Natural killer cell (primary cell): ENCODE data around the gene ATP2A2. TPM values are rescaled to one million over a fixed set of nuclear protein-coding genes. Genes with fewer than 3 reads are reported as not detected.
"Not testable (repeated sequence)": the region's sequence is repeated elsewhere in the genome, so short reads cannot be mapped to it uniquely, and the experiment has no call there.

Source experiments
- ATAC-seq, 3 donors: fragments of 150-1000 bp in 2 of 3; fragments of 200-7000 bp in 1 of 3; cut with Tn5 transposase; 1 replicate in 1 of 3; 2 replicates in 2 of 3; pipeline ENCODE4 v1.10.0; 2021; ENCODE audit warnings: mild to moderate bottlenecking in 2 of 3, moderate library complexity in 2 of 3
- DNase-seq, 2 donors: peaks; one replicate each; pipeline versions ENCODE4 v3.0.0 to v3.0.0-alpha.2; 2013 to 2021; ENCODE audit warnings: mixed read lengths in 1 of 2
- H3K27ac ChIP-seq: one replicate; pipeline ENCODE4 v1.5.1; 2013; ENCODE audit warnings: mild to moderate bottlenecking, low read length
- H3K27me3 ChIP-seq: one replicate; pipeline ENCODE4 v1.6.1; 2013; ENCODE audit warnings: low read length; ENCODE audit not compliant: control insufficient read depth, insufficient read depth
- H3K36me3 ChIP-seq: one replicate; pipeline ENCODE4 v1.6.1; 2013; ENCODE audit warnings: low read length; ENCODE audit not compliant: control insufficient read depth, insufficient read depth
- H3K4me1 ChIP-seq: one replicate; pipeline ENCODE4 v1.6.1; 2013; ENCODE audit warnings: low read length; ENCODE audit not compliant: control insufficient read depth, insufficient read depth
- H3K4me3 ChIP-seq: one replicate; pipeline ENCODE4 v1.5.1; 2013; ENCODE audit warnings: low read length
- H3K9me3 ChIP-seq: one replicate; pipeline ENCODE4 v1.6.1; 2013; ENCODE audit warnings: low read length; ENCODE audit not compliant: control insufficient read depth, insufficient read depth
- H3K27ac Mint-ChIP-seq, 2 donors: one replicate each; pipeline ENCODE4 v1.8.0; 2022; ENCODE audit warnings: mild to moderate bottlenecking in 2 of 2, mixed read lengths in 2 of 2, moderate library complexity in 1 of 2
- H3K27me3 Mint-ChIP-seq, 2 donors: one replicate each; pipeline ENCODE4 v1.8.0; 2022; ENCODE audit warnings: low read depth in 2 of 2, mixed read lengths in 2 of 2
- H3K36me3 Mint-ChIP-seq: one replicate; pipeline ENCODE4 v1.8.0; 2022; ENCODE audit warnings: mixed read lengths
- H3K4me1 Mint-ChIP-seq, 2 donors: one replicate each; pipeline ENCODE4 v1.8.0; 2022; ENCODE audit warnings: mixed read lengths in 2 of 2
- H3K4me3 Mint-ChIP-seq: one replicate; pipeline ENCODE4 v1.8.0; 2022; ENCODE audit warnings: mild to moderate bottlenecking, moderate library complexity, mixed read lengths
- H3K9me3 Mint-ChIP-seq, 2 donors: one replicate each; pipeline ENCODE4 v1.8.0; 2022; ENCODE audit warnings: mixed read lengths in 2 of 2
- WGBS: methylation state at CpG from one replicate; pipeline ENCODE4 v1.1.7; 2013; ENCODE audit warnings: missing lambda C conversion rate; ENCODE audit not compliant: insufficient coverage; 5-methylcytosine and 5-hydroxymethylcytosine counted together
- intact Hi-C: fragments of 100-400 bp; cut with micrococcal nuclease; formaldehyde crosslinking; loops from one replicate; pipeline ENCODE4 v1.14.2; 2022
- total RNA-seq, 4 donors: library from RNA; stranded (reverse); fragments of 120-200 nt in 1 of 4; gene quantifications; one replicate each; pipeline versions ENCODE4 v1.2.3 to v1.2.4, GENCODE V29; 2013 to 2022
- TF ChIP-seq, protein P1 (sequence below): fragments of 200-600 bp; IDR thresholded peaks from one replicate; pipeline ENCODE4 v1.8.0; 2022; ENCODE audit warnings: antibody characterized with exemption

ATP2A2 gene
- total RNA-seq, 3 donors from 2014 or later (not counting 1 experiment from before 2014, with no cell fraction given), result 118 to 140 (median 123) TPM

DNA sequence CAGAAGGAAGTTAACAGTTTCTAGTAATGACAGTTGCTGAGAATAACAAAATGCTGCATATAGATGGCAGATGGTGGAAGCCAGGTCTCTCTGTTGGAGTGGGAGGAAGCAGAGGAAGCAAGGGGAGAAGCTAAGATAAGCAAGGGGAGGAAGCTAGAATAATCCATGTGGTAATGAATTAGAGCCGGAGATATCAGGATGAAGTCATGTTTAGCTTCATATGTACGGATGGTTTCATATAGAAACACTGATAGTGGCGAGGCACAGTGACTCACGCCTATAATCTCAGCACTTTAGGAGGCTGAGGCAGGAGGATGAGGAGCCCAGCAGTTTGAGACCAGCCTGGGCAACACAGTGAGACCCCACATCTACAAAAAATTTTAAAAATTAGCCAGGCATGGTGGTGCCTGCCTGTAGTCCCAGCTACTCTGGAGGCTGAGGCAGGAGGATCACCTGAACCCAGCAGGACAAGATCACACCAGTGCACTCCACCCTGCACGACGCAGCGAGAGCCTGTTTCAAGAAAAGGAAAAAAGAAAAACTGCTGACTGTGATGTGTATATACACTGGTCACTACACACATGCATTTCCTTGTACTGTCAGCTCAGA is 73.2 kb downstream of the ATP2A2 start:
- H3K4me3 Mint-ChIP-seq, result no peak overlapping the region

DNA sequence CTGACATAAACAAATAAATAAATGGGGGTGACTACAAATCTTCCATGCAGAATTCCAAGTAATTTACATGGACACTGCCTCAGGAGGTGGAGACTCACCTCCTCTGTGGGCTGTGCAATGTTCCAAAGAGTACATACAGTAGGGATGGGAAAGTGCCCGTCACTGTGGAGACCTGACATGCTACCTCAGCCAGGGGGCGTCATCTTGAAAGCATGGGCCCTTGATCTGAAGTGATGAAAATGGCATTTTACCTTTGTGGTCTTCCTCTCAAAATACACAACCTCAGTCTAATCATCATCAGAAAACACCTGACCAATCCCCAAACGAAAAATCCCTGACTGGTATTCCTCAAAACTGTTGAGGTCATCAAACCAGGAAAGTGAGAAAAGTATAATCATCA is 74.0 kb downstream of the ATP2A2 start:
- intact Hi-C loops, result loop anchor here (1.0 to 10.0 kb wide), 2 partner anchors 76 to 530 kb away; no protein-coding TSS in a partner anchor
- Mint-ChIP-seq H3K36me3 (no peaks in the 10 kb centered on the region), H3K4me3 (no peak overlapping the region), H3K4me1 (peaks cover 17 to 19% of the 10 kb centered on the region in 2 donors), H3K27me3 (peaks cover 0 to 3% of the 10 kb centered on the region in 2 donors), H3K27ac (no peak overlapping the region), H3K9me3 (no peaks in the 10 kb centered on the region)
- DNase-seq (peak in 1 of 2 donors; percentile 61), ATAC-seq (peak in 2 of 3 donors; percentile 34 to 62)
- H3K36me3 ChIP-seq, result no peaks in the 10 kb centered on the region
- WGBS, result 11% methylated on average over 2 of the region's 3 CpGs
- TF ChIP-seq, protein P1, sequence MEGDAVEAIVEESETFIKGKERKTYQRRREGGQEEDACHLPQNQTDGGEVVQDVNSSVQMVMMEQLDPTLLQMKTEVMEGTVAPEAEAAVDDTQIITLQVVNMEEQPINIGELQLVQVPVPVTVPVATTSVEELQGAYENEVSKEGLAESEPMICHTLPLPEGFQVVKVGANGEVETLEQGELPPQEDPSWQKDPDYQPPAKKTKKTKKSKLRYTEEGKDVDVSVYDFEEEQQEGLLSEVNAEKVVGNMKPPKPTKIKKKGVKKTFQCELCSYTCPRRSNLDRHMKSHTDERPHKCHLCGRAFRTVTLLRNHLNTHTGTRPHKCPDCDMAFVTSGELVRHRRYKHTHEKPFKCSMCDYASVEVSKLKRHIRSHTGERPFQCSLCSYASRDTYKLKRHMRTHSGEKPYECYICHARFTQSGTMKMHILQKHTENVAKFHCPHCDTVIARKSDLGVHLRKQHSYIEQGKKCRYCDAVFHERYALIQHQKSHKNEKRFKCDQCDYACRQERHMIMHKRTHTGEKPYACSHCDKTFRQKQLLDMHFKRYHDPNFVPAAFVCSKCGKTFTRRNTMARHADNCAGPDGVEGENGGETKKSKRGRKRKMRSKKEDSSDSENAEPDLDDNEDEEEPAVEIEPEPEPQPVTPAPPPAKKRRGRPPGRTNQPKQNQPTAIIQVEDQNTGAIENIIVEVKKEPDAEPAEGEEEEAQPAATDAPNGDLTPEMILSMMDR, result peak; percentile 29
- H3K9me3 ChIP-seq, result no peaks in the 10 kb centered on the region
- no peak overlapping the region for H3K4me3 ChIP-seq
- H3K27me3 ChIP-seq, result no peaks in the 10 kb centered on the region
- H3K27ac ChIP-seq, result no peak overlapping the region
- H3K4me1 ChIP-seq, result peaks cover under 1% of the 10 kb centered on the region

More for the DNA sequence above, 73.2 kb downstream of the ATP2A2 start:
- H3K27ac Mint-ChIP-seq, result no peak overlapping the region
- H3K27me3 Mint-ChIP-seq, result peaks cover 0 to 3% of the 10 kb centered on the region in 2 donors
- Histone ChIP-seq H3K27ac (no peak overlapping the region), H3K4me3 (no peak overlapping the region), H3K36me3 (no peaks in the 10 kb centered on the region), H3K4me1 (peaks cover 8% of the 10 kb centered on the region), H3K27me3 (no peaks in the 10 kb centered on the region), H3K9me3 (no peaks in the 10 kb centered on the region)
- H3K9me3 Mint-ChIP-seq, result no peaks in the 10 kb centered on the region
- no peaks in the 10 kb centered on the region for H3K36me3 Mint-ChIP-seq
- WGBS, result 16% methylated on average over 7 of the region's 7 CpGs
- intact Hi-C loops, result loop anchor here (10.0 kb wide), 1 partner anchor 531 kb away; no protein-coding TSS in a partner anchor
- DNase-seq, result no peak
- ATAC-seq, result no peak
- peaks cover 25 to 27% of the 10 kb centered on the region in 2 donors for H3K4me1 Mint-ChIP-seq
- TF ChIP-seq, protein P1, result no peak

DNA sequence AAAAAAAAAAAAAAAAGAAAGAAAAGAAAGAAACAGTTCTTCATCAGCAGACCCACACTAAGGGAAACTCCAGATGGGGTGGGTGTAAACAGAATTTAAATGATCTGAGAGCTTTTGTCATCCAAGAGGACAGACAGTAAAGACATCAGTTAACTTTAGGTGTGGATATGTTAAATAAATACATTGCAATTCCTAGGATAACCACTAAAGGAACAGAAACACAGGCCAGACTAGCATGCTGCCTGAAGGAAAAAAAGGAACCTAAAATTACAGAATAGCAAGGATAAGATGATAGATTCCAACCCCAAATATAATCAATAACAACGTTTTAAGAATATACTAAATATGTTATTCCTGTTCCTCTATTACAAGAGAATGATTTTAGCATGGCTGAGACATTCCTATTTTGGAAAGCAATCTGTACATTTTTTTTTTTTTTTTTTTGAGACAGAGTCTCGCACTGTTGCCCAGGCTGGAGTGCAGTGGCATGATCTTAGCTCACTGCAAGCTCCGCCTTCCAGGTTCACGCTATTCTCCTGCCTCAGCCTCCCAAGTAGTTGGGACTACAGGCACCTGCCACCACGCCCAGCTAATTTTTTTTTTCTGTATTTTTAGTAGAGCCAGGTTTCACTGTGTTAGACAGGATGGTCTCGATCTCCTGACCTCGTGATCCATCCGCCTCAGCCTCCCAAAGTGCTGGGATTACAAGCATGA is 77.5 kb downstream of the ATP2A2 start:
- H3K9me3 ChIP-seq, H3K36me3 Mint-ChIP-seq, H3K36me3 ChIP-seq, DNase-seq, H3K9me3 Mint-ChIP-seq, H3K27ac Mint-ChIP-seq, ATAC-seq, H3K4me3 ChIP-seq, H3K27ac ChIP-seq, H3K27me3 ChIP-seq, H3K4me1 ChIP-seq, H3K4me3 Mint-ChIP-seq, H3K27me3 Mint-ChIP-seq: not testable (repeated sequence)
- peaks cover 12 to 14% of the 10 kb centered on the region in 2 donors for H3K4me1 Mint-ChIP-seq
- intact Hi-C loops, result loop anchor here (10.0 kb wide), 1 partner anchor 526 kb away; no protein-coding TSS in a partner anchor
- 95% methylated on average over 7 of the region's 8 CpGs for WGBS

DNA sequence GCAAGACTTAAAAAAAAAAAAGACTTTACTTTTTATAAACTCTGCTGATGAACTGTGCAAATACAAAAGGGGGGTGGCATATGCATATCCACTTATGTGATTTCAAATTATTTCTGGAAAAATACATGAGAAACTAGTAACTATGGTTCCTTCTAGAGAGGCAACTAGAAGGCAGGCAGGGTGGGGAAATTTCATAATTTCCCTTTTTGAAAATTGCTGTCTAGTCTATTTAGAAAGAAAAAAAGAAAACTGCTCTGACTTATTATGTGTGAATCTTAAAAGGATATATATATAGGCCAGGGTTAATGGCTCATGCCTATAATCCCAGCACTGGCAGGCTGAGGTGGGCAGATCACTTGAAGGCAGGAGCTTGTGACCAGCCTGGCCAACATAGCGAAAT is 80.2 kb downstream of the ATP2A2 start:
- Mint-ChIP-seq H3K27ac (no peak overlapping the region), H3K27me3 (no peaks in the 10 kb centered on the region), H3K4me1 (no peaks in the 10 kb centered on the region), H3K4me3 (no peak overlapping the region), H3K36me3 (no peaks in the 10 kb centered on the region), H3K9me3 (no peaks in the 10 kb centered on the region)
- no peak overlapping the region for H3K4me3 ChIP-seq
- H3K36me3 ChIP-seq, result no peaks in the 10 kb centered on the region
- no peak overlapping the region for H3K27ac ChIP-seq
- intact Hi-C loops, result no loop called here
- no peak for DNase-seq
- ATAC-seq, result no peak
- H3K4me1 ChIP-seq, result no peaks in the 10 kb centered on the region
- TF ChIP-seq, protein P1, result no peak
- no peaks in the 10 kb centered on the region for H3K9me3 ChIP-seq
- WGBS, result no CpG with 5 or more reads among the region's 1 CpG
- H3K27me3 ChIP-seq, result no peaks in the 10 kb centered on the region
